GM12878 (cell line): ENCODE measurements around the gene ARMC9. TPM values are rescaled to one million over a fixed set of nuclear protein-coding genes. Genes with fewer than 3 reads are reported as not detected.

ENCODE experiments used
- ATAC-seq: fragments of 200-7000 bp; cut with Tn5 transposase; 3 replicates; pipeline ENCODE4 v1.9.1; 2020; ENCODE audit warnings: mild to moderate bottlenecking, moderate library complexity
- BruUV-seq: library from RNA; stranded (reverse); fragments of 400-500 nt; replicated peaks from 2 replicates; lab custom pipeline; 2021; lab: Mats Ljungman, UMichigan
- CTCF ChIA-PET: fragments of 300-600 bp; sonication (Branson Sonifier 250); formaldehyde crosslinking; extraction: SDS; loops from one replicate; lab custom pipeline; 2021; ENCODE audit warnings: inconsistent platforms; lab: Yijun Ruan, JAX
- POLR2A ChIA-PET: fragments of 350-600 bp; formaldehyde crosslinking; extraction: SDS; loops from one replicate; lab custom pipeline; 2021; ENCODE audit warnings: inconsistent platforms; lab: Charles Lee
- RAD21 ChIA-PET: fragments of 300-600 bp; sonication (Branson Sonifier 250); formaldehyde crosslinking; loops from one replicate; lab custom pipeline; 2023; ENCODE audit warnings: antibody characterized with exemption; ENCODE audit not compliant: unreplicated experiment; lab: Charles Lee
- SMC1A ChIA-PET: fragments of 300-600 bp; sonication (Branson Sonifier 250); formaldehyde crosslinking; loops from one replicate; lab custom pipeline; 2023; ENCODE audit not compliant: unreplicated experiment, uncharacterized antibody; lab: Charles Lee
- DNase-seq: peaks from one replicate; pipeline ENCODE4 v3.0.0-alpha.2; 2011; ENCODE audit warnings: low read depth, low spot score
- FAIRE-seq: peaks from 3 replicates; lab custom pipeline; 2011; peaks lifted over from hg19 to GRCh38; lab: Jason Lieb, UNC
- H2AFZ ChIP-seq: 2 replicates; pipeline ENCODE4 v1.6.0; 2011; ENCODE audit warnings: low read depth, low read length, control low read depth; ENCODE audit not compliant: control insufficient read depth
- H3K27ac ChIP-seq: 2 replicates; pipeline ENCODE4 v1.5.1; 2011; ENCODE audit warnings: control low read depth; ENCODE audit not compliant: control insufficient read depth, insufficient read depth
- H3K27me3 ChIP-seq, 2 experiments: replicated peaks in 1 of 2; 2 replicates each; pipeline versions ENCODE4 v1.6.0 to v1.6.1; 2011; ENCODE audit warnings: low read length in 1 of 2; ENCODE audit not compliant: control insufficient read depth in 2 of 2, insufficient read depth in 2 of 2
- H3K36me3 ChIP-seq, 2 experiments: 2 replicates each; pipeline ENCODE4 v1.5.1; 2011; ENCODE audit warnings: low read length in 1 of 2; ENCODE audit not compliant: control insufficient read depth in 2 of 2, insufficient read depth in 2 of 2
- H3K4me1 ChIP-seq: 2 replicates; pipeline ENCODE4 v1.6.1; 2011; ENCODE audit warnings: mild to moderate bottlenecking, low read length, moderate library complexity, mixed read lengths; ENCODE audit not compliant: control insufficient read depth, insufficient read depth
- H3K4me2 ChIP-seq: 2 replicates; pipeline ENCODE4 v1.6.0; 2011; ENCODE audit warnings: control low read depth; ENCODE audit not compliant: control insufficient read depth, insufficient read depth
- H3K4me3 ChIP-seq: fragments of 200-600 bp; sonication (generic); 2 replicates; pipeline ENCODE4 v1.5.1; 2016
- H3K79me2 ChIP-seq: 2 replicates; pipeline ENCODE4 v1.6.0; 2011; ENCODE audit warnings: low read length; ENCODE audit not compliant: control insufficient read depth, insufficient read depth
- H3K9ac ChIP-seq: 2 replicates; pipeline ENCODE4 v1.8.0; 2011; ENCODE audit warnings: low read length, control low read depth, mixed read lengths; ENCODE audit not compliant: control insufficient read depth, insufficient read depth
- H3K9me3 ChIP-seq: replicated peaks from 3 replicates; pipeline ENCODE4 v1.5.1; 2011; ENCODE audit warnings: mild to moderate bottlenecking, low read length; ENCODE audit not compliant: control insufficient read depth, insufficient read depth
- H4K20me1 ChIP-seq: 2 replicates; pipeline ENCODE4 v1.6.0; 2011; ENCODE audit not compliant: control insufficient read depth, insufficient read depth
- CTCF ChIP-seq, 3 experiments: IDR thresholded peaks in 2 of 3; conservative IDR thresholded peaks in 1 of 3; 2 replicates each; pipeline ENCODE4 v1.5.1; 2011; ENCODE audit warnings: low read depth in 3 of 3, low read length in 3 of 3, mild to moderate bottlenecking in 3 of 3, control low read depth in 2 of 3, moderate library complexity in 2 of 3, inconsistent platforms in 1 of 3, mixed read lengths in 1 of 3; ENCODE audit not compliant: control insufficient read depth in 2 of 3, insufficient read depth in 1 of 3; ENCODE audit errors: extremely low read depth in 1 of 3
- CUX1 ChIP-seq: IDR thresholded peaks from 2 replicates; pipeline ENCODE4 v1.6.1; 2012; ENCODE audit warnings: improper control_type of control experiment, low read depth, low read length; ENCODE audit not compliant: insufficient replicate concordance
- RELA ChIP-seq: fragments of 450-650 bp; IDR thresholded peaks from 2 replicates; pipeline ENCODE4 v1.8.0; 2014; ENCODE audit warnings: borderline replicate concordance; ENCODE audit not compliant: partially characterized antibody
- ZNF592 ChIP-seq: fragments of 450-650 bp; IDR thresholded peaks from 2 replicates; pipeline ENCODE4 v1.6.1; 2017; ENCODE audit warnings: mild to moderate bottlenecking, moderate library complexity
- WGBS: methylation state at CpG from one replicate; pipeline ENCODE4 v1.1.6; 2016; ENCODE audit warnings: low lambda C conversion rate; ENCODE audit not compliant: insufficient replicate concordance, insufficient coverage; ENCODE audit errors: missing lambda C conversion rate; 5-methylcytosine and 5-hydroxymethylcytosine counted together
- in situ Hi-C: fragments of 300-500 bp; cut with MboI; formaldehyde crosslinking; loops from 9 replicates; pipeline ENCODE4 v1.14.3; 2018; ENCODE audit warnings: mixed read lengths
- intact Hi-C: fragments of 100-400 bp; cut with micrococcal nuclease; formaldehyde crosslinking; loops from one replicate; pipeline ENCODE4 v1.14.2; 2022; ENCODE audit not compliant: unreplicated experiment
- polyA plus RNA-seq, 11 experiments: library from polyadenylated mRNA; depleted of rRNA in 4 of 11; unstranded in 6 of 11; stranded (reverse) in 5 of 11; fragments of >200 nt; fragmentation: Nextera tagmentation in 4 of 11; fragmentation: Illumina TruSeq in 1 of 11; extraction: Ambion mirVana in 4 of 11; extraction: Trizol in 1 of 11; gene quantifications; 1 replicate in 1 of 11; 2 replicates in 10 of 11; pipeline versions ENCODE4 v1.2.1 to v1.2.3, GENCODE V29; 2011 to 2016; ENCODE audit warnings: inconsistent platforms in 2 of 11, missing spikeins in 2 of 11, low read depth in 1 of 11
- total RNA-seq, 4 experiments: library from RNA; depleted of rRNA in 3 of 4; stranded (reverse); fragments of >200 nt in 3 of 4; fragmentation: Illumina TruSeq in 1 of 4; extraction: Trizol in 1 of 4; gene quantifications; 2 replicates each; pipeline versions ENCODE4 v1.2.1 to v1.2.3, GENCODE V29; 2013 to 2021

Gene ARMC9
- total and polyA plus RNA-seq, 10 of the 15 experiments (the other 5 are each of a cell fraction or from before 2014, with no cell fraction given) = 3.8 to 21.8 (median 10.4) TPM

GRCh38 chr2:231246171-231246842 lies 47.9 kb downstream of the ARMC9 start:
- H3K9me3 ChIP-seq = no peaks in the 10 kb centered on the region
- no peaks in the 10 kb centered on the region for H4K20me1 ChIP-seq
- TF ChIP-seq ZNF592 (no peak), CUX1 (no peak), CTCF (IDR thresholded peaks at IDR 0.05 in 2 of 3, conservative IDR thresholded peaks at IDR 0.05 in 1 of 3; ENCODE audit: control insufficient read depth in 2 of 3, extremely low read depth in 1 of 3, insufficient read depth in 1 of 3, low read depth in 3 of 3, low read length in 3 of 3) (no peak), RELA (no peak)
- H3K27me3 ChIP-seq = no peaks in the 10 kb centered on the region
- H3K4me2 ChIP-seq = no peak overlapping the region
- H3K79me2 ChIP-seq = no peaks in the 10 kb centered on the region
- no peak overlapping the region for H3K27ac ChIP-seq
- DNase-seq = no peak
- no TSS peak for BruUV-seq
- H3K9ac ChIP-seq = no peak overlapping the region
- ChIA-PET SMC1A (interaction anchor here (0.6 to 3.3 kb wide), 4 partner anchors 13 to 214 kb away, joined by 3 to 19 read pairs (median 4); no protein-coding TSS in a partner anchor), RAD21 (interaction anchor here (0.9 kb wide), 1 partner anchor 142 kb away, joined by 3 read pairs; no protein-coding TSS in a partner anchor), POLR2A (interaction anchor here (0.7 to 1.3 kb wide), 2 partner anchors 8 to 154 kb away, joined by 4 to 11 read pairs; no protein-coding TSS in a partner anchor), CTCF (interaction anchor here (0.6 to 3.0 kb wide), 7 partner anchors 11 to 336 kb away, joined by 3 to 8 read pairs (median 3); no protein-coding TSS in a partner anchor)
- H3K4me3 ChIP-seq = no peak overlapping the region
- in situ Hi-C loops (no loop called here), intact Hi-C loops (no loop called here)
- no peak overlapping the region for H2AFZ ChIP-seq
- H3K4me1 ChIP-seq = no peaks in the 10 kb centered on the region
- 89% methylated on average over 7 of the region's 7 CpGs for WGBS
- no peak for ATAC-seq
- FAIRE-seq = no peak
- no peaks in the 10 kb centered on the region; a peak in 1 of 4 replicates for H3K36me3 ChIP-seq
